Measurements from ENCODE around the gene CYP46A1.

Gene CYP46A1

DNA sequence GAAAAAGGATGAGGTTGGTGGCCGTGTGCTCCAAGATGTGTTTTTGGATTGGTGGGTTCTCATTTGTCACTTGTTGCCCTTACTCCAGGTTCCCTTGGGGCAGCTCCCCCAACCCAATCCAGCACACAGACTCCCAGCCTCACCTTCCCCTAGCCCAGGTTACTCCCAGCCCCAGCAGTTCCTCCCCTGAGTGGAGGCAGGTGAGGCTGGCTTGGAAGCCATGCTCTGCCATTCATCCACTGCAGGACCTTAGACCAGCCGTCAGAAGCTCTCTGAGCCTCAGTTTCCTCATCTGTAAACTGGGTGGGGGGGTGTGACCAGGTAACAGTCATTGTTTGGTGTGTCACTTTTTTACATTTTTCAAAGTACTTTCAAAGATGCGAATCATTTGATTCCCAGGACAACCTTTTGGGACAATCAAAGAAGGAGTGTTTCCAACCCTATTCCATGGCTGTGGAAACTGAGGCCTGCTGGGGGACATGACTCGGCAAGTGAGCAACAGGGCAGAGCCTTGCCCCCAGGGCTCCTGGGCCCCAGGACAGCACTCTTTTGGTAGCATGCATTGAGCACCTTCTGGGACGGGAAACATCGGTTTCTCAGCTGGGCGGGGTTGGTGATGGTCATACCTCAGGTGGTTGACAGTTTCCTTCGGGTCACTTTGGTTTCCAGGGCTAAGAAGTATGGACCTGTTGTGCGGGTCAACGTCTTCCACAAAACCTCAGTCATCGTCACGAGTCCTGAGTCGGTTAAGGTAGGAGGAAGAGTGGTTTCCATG is 7.2 kb downstream of the CYP46A1 start:
- TF ChIP-seq, protein P1, sequence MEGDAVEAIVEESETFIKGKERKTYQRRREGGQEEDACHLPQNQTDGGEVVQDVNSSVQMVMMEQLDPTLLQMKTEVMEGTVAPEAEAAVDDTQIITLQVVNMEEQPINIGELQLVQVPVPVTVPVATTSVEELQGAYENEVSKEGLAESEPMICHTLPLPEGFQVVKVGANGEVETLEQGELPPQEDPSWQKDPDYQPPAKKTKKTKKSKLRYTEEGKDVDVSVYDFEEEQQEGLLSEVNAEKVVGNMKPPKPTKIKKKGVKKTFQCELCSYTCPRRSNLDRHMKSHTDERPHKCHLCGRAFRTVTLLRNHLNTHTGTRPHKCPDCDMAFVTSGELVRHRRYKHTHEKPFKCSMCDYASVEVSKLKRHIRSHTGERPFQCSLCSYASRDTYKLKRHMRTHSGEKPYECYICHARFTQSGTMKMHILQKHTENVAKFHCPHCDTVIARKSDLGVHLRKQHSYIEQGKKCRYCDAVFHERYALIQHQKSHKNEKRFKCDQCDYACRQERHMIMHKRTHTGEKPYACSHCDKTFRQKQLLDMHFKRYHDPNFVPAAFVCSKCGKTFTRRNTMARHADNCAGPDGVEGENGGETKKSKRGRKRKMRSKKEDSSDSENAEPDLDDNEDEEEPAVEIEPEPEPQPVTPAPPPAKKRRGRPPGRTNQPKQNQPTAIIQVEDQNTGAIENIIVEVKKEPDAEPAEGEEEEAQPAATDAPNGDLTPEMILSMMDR (IDR thresholded peaks at IDR 0.05; ENCODE audit: low read length): no peak
- no peak for TF ChIP-seq EZH2 (IDR thresholded peaks at IDR 0.05; ENCODE audit: borderline replicate concordance, low read length)
- Histone ChIP-seq H3K9me3 (ENCODE audit: low read length) (no peaks in the 10 kb centered on the region), H4K20me1 (ENCODE audit: insufficient read depth, low read length) (no peaks in the 10 kb centered on the region), H3F3A (ENCODE audit: insufficient read depth, low read length) (no peaks in the 10 kb centered on the region), H3K9ac (ENCODE audit: low read length) (no peak overlapping the region), H3K27ac (ENCODE audit: low read depth, low read length, poor library complexity, severe bottlenecking) (no peak overlapping the region), H3K79me2 (ENCODE audit: insufficient read depth, low read length) (no peaks in the 10 kb centered on the region), H3K9me2 (ENCODE audit: low read depth, low read length) (no peaks in the 10 kb centered on the region), H3K4me3 (ENCODE audit: low read depth, low read length, poor library complexity, severe bottlenecking) (no peak overlapping the region), H3K4me2 (ENCODE audit: low read length) (no peak overlapping the region), H3K36me3 (ENCODE audit: insufficient read depth, low read length) (no peaks in the 10 kb centered on the region), H2AFZ (ENCODE audit: low read length) (no peak overlapping the region), H3K27me3 (ENCODE audit: insufficient read depth, low read length) (no peaks in the 10 kb centered on the region), H3K4me1 (ENCODE audit: insufficient read depth, low read length, severe bottlenecking) (no peaks in the 10 kb centered on the region)

DNA sequence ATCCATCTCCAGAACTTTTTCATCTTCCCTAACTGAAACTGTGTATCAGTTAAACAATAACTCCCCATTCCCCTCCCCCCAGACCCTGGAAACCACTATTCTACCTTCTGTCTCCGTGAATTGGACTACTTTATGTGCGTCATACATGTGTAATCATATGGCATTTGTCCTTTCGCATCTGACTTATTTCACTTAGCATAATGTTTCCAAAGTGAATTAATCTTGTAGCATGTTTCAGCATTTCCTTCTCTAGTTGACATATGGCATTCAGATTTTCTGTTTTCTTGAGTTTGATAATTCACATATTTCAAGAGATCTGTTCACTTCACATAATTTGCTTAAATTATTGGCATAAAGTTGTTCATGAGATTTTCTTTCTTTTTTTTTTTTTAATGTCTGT is 9.8 kb downstream of the CYP46A1 start:
- H3K79me2 ChIP-seq (ENCODE audit: insufficient read depth, low read length): no peaks in the 10 kb centered on the region
- no peaks in the 10 kb centered on the region for H3K4me1 ChIP-seq (ENCODE audit: insufficient read depth, low read length, severe bottlenecking)
- no peak overlapping the region for H3K9ac ChIP-seq (ENCODE audit: low read length)
- no peaks in the 10 kb centered on the region for H3K36me3 ChIP-seq (ENCODE audit: insufficient read depth, low read length)
- H3F3A ChIP-seq (ENCODE audit: insufficient read depth, low read length): no peaks in the 10 kb centered on the region
- TF ChIP-seq, protein P1 (IDR thresholded peaks at IDR 0.05; ENCODE audit: low read length): no peak
- TF ChIP-seq EZH2 (IDR thresholded peaks at IDR 0.05; ENCODE audit: borderline replicate concordance, low read length): no peak
- no peaks in the 10 kb centered on the region for H3K9me3 ChIP-seq (ENCODE audit: low read length)
- no peak overlapping the region for H3K27ac ChIP-seq (ENCODE audit: low read depth, low read length, poor library complexity, severe bottlenecking)
- H4K20me1 ChIP-seq (ENCODE audit: insufficient read depth, low read length): no peaks in the 10 kb centered on the region
- H3K27me3 ChIP-seq (ENCODE audit: insufficient read depth, low read length): no peaks in the 10 kb centered on the region
- no peak overlapping the region for H3K4me3 ChIP-seq (ENCODE audit: low read depth, low read length, poor library complexity, severe bottlenecking)
- H2AFZ ChIP-seq (ENCODE audit: low read length): no peak overlapping the region
- no peak overlapping the region for H3K4me2 ChIP-seq (ENCODE audit: low read length)
- no peaks in the 10 kb centered on the region for H3K9me2 ChIP-seq (ENCODE audit: low read depth, low read length)

DNA sequence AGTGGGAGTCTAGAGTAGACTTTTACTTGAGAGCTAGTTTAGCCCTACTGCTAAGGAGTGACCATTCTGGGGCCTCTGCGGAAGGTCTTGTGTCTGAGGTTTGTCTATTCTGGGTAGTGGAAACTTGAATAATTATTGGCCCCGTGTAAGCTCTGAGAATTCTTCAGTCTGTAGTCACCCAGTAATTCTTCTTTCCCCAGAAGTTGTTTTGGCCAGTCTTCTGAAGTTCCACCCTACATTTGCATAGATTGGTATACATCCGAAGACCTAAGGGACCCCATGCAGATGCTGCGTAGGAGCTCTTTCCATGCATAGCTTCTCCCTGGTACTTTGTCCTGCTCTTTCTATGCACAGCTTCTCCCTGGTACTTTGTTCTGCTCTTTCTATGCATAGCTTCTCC is 12.8 kb downstream of the CYP46A1 start:
- Histone ChIP-seq H3F3A (ENCODE audit: insufficient read depth, low read length) (no peaks in the 10 kb centered on the region), H3K4me3 (ENCODE audit: low read depth, low read length, poor library complexity, severe bottlenecking) (no peak overlapping the region), H3K27me3 (ENCODE audit: insufficient read depth, low read length) (no peaks in the 10 kb centered on the region), H3K9ac (ENCODE audit: low read length) (no peak overlapping the region), H3K4me2 (ENCODE audit: low read length) (no peak overlapping the region), H4K20me1 (ENCODE audit: insufficient read depth, low read length) (no peaks in the 10 kb centered on the region), H3K4me1 (ENCODE audit: insufficient read depth, low read length, severe bottlenecking) (no peaks in the 10 kb centered on the region), H3K36me3 (ENCODE audit: insufficient read depth, low read length) (no peaks in the 10 kb centered on the region), H2AFZ (ENCODE audit: low read length) (no peak overlapping the region), H3K27ac (ENCODE audit: low read depth, low read length, poor library complexity, severe bottlenecking) (no peak overlapping the region), H3K9me3 (ENCODE audit: low read length) (no peaks in the 10 kb centered on the region), H3K79me2 (ENCODE audit: insufficient read depth, low read length) (no peaks in the 10 kb centered on the region), H3K9me2 (ENCODE audit: low read depth, low read length) (no peaks in the 10 kb centered on the region)
- TF ChIP-seq, protein P1 (IDR thresholded peaks at IDR 0.05; ENCODE audit: low read length): no peak
- TF ChIP-seq EZH2 (IDR thresholded peaks at IDR 0.05; ENCODE audit: borderline replicate concordance, low read length): no peak
